Esophagus muscularis mucosa (tissue), 4 donors: Measurements from ENCODE around the gene LARP4B.

Experiments
- EP300 ChIP-seq: sonication (generic); formaldehyde crosslinking; IDR thresholded peaks from one replicate; pipeline ENCODE4 v1.6.1; 2017; ENCODE audit warnings: antibody characterized with exemption
- POLR2A ChIP-seq: fragments of 450-650 bp; IDR thresholded peaks from one replicate; pipeline ENCODE4 v1.6.1; 2017; ENCODE audit warnings: antibody characterized with exemption, moderate library complexity, mild to moderate bottlenecking, low read depth
- TF ChIP-seq, protein P1 (sequence below), 3 experiments: fragments of 200-600 bp in 2 of 3; fragments of 450-650 bp in 1 of 3; sonication (generic) in 2 of 3; IDR thresholded peaks; one replicate each; pipeline ENCODE4 v1.5.1; 2017 to 2019; ENCODE audit warnings: antibody characterized with exemption in 3 of 3, mild to moderate bottlenecking in 2 of 3, moderate library complexity in 1 of 3

- TF ChIP-seq, protein P1, sequence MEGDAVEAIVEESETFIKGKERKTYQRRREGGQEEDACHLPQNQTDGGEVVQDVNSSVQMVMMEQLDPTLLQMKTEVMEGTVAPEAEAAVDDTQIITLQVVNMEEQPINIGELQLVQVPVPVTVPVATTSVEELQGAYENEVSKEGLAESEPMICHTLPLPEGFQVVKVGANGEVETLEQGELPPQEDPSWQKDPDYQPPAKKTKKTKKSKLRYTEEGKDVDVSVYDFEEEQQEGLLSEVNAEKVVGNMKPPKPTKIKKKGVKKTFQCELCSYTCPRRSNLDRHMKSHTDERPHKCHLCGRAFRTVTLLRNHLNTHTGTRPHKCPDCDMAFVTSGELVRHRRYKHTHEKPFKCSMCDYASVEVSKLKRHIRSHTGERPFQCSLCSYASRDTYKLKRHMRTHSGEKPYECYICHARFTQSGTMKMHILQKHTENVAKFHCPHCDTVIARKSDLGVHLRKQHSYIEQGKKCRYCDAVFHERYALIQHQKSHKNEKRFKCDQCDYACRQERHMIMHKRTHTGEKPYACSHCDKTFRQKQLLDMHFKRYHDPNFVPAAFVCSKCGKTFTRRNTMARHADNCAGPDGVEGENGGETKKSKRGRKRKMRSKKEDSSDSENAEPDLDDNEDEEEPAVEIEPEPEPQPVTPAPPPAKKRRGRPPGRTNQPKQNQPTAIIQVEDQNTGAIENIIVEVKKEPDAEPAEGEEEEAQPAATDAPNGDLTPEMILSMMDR (IDR thresholded peaks at IDR 0.05), result no peak
- TF ChIP-seq POLR2A (no peak), EP300 (no peak)
Measured at GRCh38 chr10:796233-796632, 135.3 kb downstream of the LARP4B start.
